Esophagus muscularis mucosa (tissue), 4 donors: ENCODE data around the gene CSE1L. TPM values are rescaled to one million over a fixed set of nuclear protein-coding genes. Genes with fewer than 3 reads are reported as not detected.
"Not testable (repeated sequence)": the region's sequence is repeated elsewhere in the genome, so short reads cannot be mapped to it uniquely, and the experiment has no call there.

Experiments
- DNase-seq: peaks from one replicate; pipeline ENCODE4 v3.0.0-alpha.2; 2017; ENCODE audit errors: extremely low spot score
- H3K27ac ChIP-seq, 4 donors: fragments of 200-600 bp; sonication (generic); replicated peaks in 1 of 4; 1 replicate in 3 of 4; 2 replicates in 1 of 4; pipeline ENCODE4 v1.5.1; 2016 to 2019; ENCODE audit warnings: mild to moderate bottlenecking in 1 of 4
- H3K27me3 ChIP-seq, 4 donors: fragments of 200-600 bp; sonication (generic); one replicate each; pipeline versions ENCODE4 v1.5.1 to v1.6.0; 2016 to 2019
- H3K36me3 ChIP-seq, 4 donors: fragments of 200-600 bp; sonication (generic); one replicate each; pipeline ENCODE4 v1.5.1; 2016 to 2019
- H3K4me1 ChIP-seq, 4 donors: fragments of 200-600 bp; sonication (generic); one replicate each; pipeline ENCODE4 v1.5.1; 2016 to 2019
- H3K4me3 ChIP-seq, 4 donors: fragments of 200-600 bp; sonication (generic); 1 replicate in 2 of 4; 2 replicates in 2 of 4; pipeline ENCODE4 v1.5.1; 2016 to 2019; ENCODE audit warnings: mild to moderate bottlenecking in 4 of 4, moderate library complexity in 1 of 4
- H3K9me3 ChIP-seq, 4 donors: fragments of 200-600 bp; sonication (generic); 1 replicate in 3 of 4; 2 replicates in 1 of 4; pipeline ENCODE4 v1.5.1; 2016 to 2019
- CTCF ChIP-seq, 3 experiments: fragments of 200-600 bp in 2 of 3; fragments of 450-650 bp in 1 of 3; sonication (generic) in 2 of 3; IDR thresholded peaks; one replicate each; pipeline ENCODE4 v1.5.1; 2017 to 2019; ENCODE audit warnings: antibody characterized with exemption in 3 of 3, mild to moderate bottlenecking in 2 of 3, moderate library complexity in 1 of 3
- EP300 ChIP-seq: sonication (generic); formaldehyde crosslinking; IDR thresholded peaks from one replicate; pipeline ENCODE4 v1.6.1; 2017; ENCODE audit warnings: antibody characterized with exemption
- POLR2A ChIP-seq: fragments of 450-650 bp; IDR thresholded peaks from one replicate; pipeline ENCODE4 v1.6.1; 2017; ENCODE audit warnings: antibody characterized with exemption, moderate library complexity, mild to moderate bottlenecking, low read depth
- POLR2AphosphoS5 ChIP-seq, 2 donors: sonication (generic); formaldehyde crosslinking; IDR thresholded peaks; one replicate each; pipeline ENCODE4 v1.6.1; 2017; ENCODE audit warnings: antibody characterized with exemption in 2 of 2
- WGBS: methylation state at CpG from one replicate; pipeline ENCODE4 v1.1.5; 2018; 5-methylcytosine and 5-hydroxymethylcytosine counted together
- intact Hi-C: fragments of 100-400 bp; cut with DNase I; formaldehyde crosslinking; loops from one replicate; pipeline ENCODE4 v1.15.1; 2023
- total RNA-seq, 4 donors: library from RNA; depleted of rRNA; stranded (reverse); fragments of >200 nt; gene quantifications; one replicate each; pipeline versions ENCODE4 v1.1.0 to v1.2.1, GENCODE V29; 2016

The CSE1L gene
- total RNA-seq, 4 donors from 2014 or later = 33.8 to 41.3 (median 39.2) TPM

- Histone ChIP-seq H3K9me3 (no peaks in the 10 kb centered on the region), H3K27ac (no peak overlapping the region), H3K27me3 (no peaks in the 10 kb centered on the region), H3K4me1 (no peaks in the 10 kb centered on the region), H3K36me3 (peaks cover 22 to 96% (median 82%) of the 10 kb centered on the region in 4 donors), H3K4me3 (no peak overlapping the region)
- DNase-seq = no peak
- no peak for TF ChIP-seq CTCF (IDR thresholded peaks at IDR 0.05)
- intact Hi-C loops = no loop called here
- WGBS = 86% methylated on average over 8 of the region's 8 CpGs
Measured at GRCh38 chr20:49006446-49006980, 39.6 kb upstream of the CSE1L start.

- TF ChIP-seq POLR2A = no peak
- no peak for TF ChIP-seq POLR2AphosphoS5 (IDR thresholded peaks at IDR 0.05)
- TF ChIP-seq CTCF (IDR thresholded peaks at IDR 0.05) = no peak
- TF ChIP-seq EP300 = no peak
- WGBS = 95% methylated on average over 12 of the region's 12 CpGs
- H3K27ac ChIP-seq = no peak overlapping the region
- no peaks in the 10 kb centered on the region for H3K27me3 ChIP-seq
- H3K4me1 ChIP-seq = no peaks in the 10 kb centered on the region
- H3K9me3 ChIP-seq = no peaks in the 10 kb centered on the region
- H3K4me3 ChIP-seq = no peak overlapping the region
- H3K36me3 ChIP-seq = peaks cover 27 to 100% (median 93%) of the 10 kb centered on the region in 4 donors
- intact Hi-C loops = no loop called here
- no peak for DNase-seq
Measured at GRCh38 chr20:49009899-49010631, 36.0 kb upstream of the CSE1L start.

- no peak overlapping the region for H3K4me3 ChIP-seq
- no peaks in the 10 kb centered on the region for H3K27me3 ChIP-seq
- H3K9me3 ChIP-seq = no peaks in the 10 kb centered on the region
- DNase-seq = no peak
- TF ChIP-seq CTCF (IDR thresholded peaks at IDR 0.05) (no peak), EP300 (no peak), POLR2A (no peak), POLR2AphosphoS5 (IDR thresholded peaks at IDR 0.05) (no peak)
- intact Hi-C loops = no loop called here
- 86% methylated on average over 5 of the region's 5 CpGs for WGBS
- peaks cover 0 to 9% (median 6%) of the 10 kb centered on the region in 4 donors for H3K4me1 ChIP-seq
- H3K36me3 ChIP-seq = peaks cover 63 to 98% (median 96%) of the 10 kb centered on the region in 4 donors
- no peak overlapping the region for H3K27ac ChIP-seq
Measured at GRCh38 chr20:49024220-49024619, 21.9 kb upstream of the CSE1L start.

GRCh38 chr20:49028177-49028576, 17.9 kb upstream of the CSE1L start:
- not testable (repeated sequence) for H3K9me3 ChIP-seq, DNase-seq, H3K4me3 ChIP-seq, H3K27me3 ChIP-seq
- H3K4me1 ChIP-seq = peaks cover 0 to 30% (median 11%) of the 10 kb centered on the region in 4 donors
- H3K27ac ChIP-seq = peak overlapping the region in 2 of 4 donors; percentile 75
- H3K36me3 ChIP-seq = peaks cover 69 to 95% (median 79%) of the 10 kb centered on the region in 4 donors
- WGBS = 95% methylated on average over 2 of the region's 2 CpGs
- intact Hi-C loops = loop anchor here (2.0 kb wide), 1 partner anchor 19 kb away; the partner anchor contains the start of gene CSE1L

GRCh38 chr20:49028684-49029083, 17.4 kb upstream of the CSE1L start:
- intact Hi-C loops = loop anchor here (2.0 kb wide), 1 partner anchor 18 kb away; the partner anchor contains the start of gene CSE1L
- Histone ChIP-seq H3K9me3 (no peaks in the 10 kb centered on the region), H3K36me3 (peaks cover 70 to 98% (median 81%) of the 10 kb centered on the region in 4 donors), H3K4me1 (peaks cover 0 to 30% (median 11%) of the 10 kb centered on the region in 4 donors), H3K27ac (peak overlapping the region; percentile 32 to 75 (median 70)), H3K27me3 (no peaks in the 10 kb centered on the region), H3K4me3 (no peak overlapping the region)
- TF ChIP-seq CTCF (IDR thresholded peaks at IDR 0.05) (peak; percentile 13 to 57 (median 18)), EP300 (no peak)
- WGBS = 40% methylated on average over 2 of the region's 2 CpGs
- DNase-seq = no peak
